ENCODE measurements around the gene GPC1.

GRCh38 chr2:240419271-240419670 is 16.2 kb upstream of the GPC1 start:
- no peak for TF ChIP-seq CTCF (IDR thresholded peaks at IDR 0.05)
- no peak for TF ChIP-seq POLR2A (IDR thresholded peaks at IDR 0.05)
- no peak for TF ChIP-seq POLR2AphosphoS5 (IDR thresholded peaks at IDR 0.05)
